ENCODE results near the gene RSAD1. TPM values are rescaled to one million over a fixed set of nuclear protein-coding genes. Genes with fewer than 3 reads are reported as not detected.

The RSAD1 gene
- total RNA-seq, 2 donors from 2014 or later: 39.2 to 44.5 TPM

- TF ChIP-seq POLR2A (IDR thresholded peaks at IDR 0.05): no peak
- TF ChIP-seq, protein P1, sequence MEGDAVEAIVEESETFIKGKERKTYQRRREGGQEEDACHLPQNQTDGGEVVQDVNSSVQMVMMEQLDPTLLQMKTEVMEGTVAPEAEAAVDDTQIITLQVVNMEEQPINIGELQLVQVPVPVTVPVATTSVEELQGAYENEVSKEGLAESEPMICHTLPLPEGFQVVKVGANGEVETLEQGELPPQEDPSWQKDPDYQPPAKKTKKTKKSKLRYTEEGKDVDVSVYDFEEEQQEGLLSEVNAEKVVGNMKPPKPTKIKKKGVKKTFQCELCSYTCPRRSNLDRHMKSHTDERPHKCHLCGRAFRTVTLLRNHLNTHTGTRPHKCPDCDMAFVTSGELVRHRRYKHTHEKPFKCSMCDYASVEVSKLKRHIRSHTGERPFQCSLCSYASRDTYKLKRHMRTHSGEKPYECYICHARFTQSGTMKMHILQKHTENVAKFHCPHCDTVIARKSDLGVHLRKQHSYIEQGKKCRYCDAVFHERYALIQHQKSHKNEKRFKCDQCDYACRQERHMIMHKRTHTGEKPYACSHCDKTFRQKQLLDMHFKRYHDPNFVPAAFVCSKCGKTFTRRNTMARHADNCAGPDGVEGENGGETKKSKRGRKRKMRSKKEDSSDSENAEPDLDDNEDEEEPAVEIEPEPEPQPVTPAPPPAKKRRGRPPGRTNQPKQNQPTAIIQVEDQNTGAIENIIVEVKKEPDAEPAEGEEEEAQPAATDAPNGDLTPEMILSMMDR (IDR thresholded peaks at IDR 0.05): no peak
- peak; percentile 19 for ATAC-seq
- intact Hi-C loops (cut with DNase I): no loop called here
- Histone ChIP-seq H3K9me3 (no peaks in the 10 kb centered on the region), H3K4me3 (no peak overlapping the region), H3K27me3 (no peaks in the 10 kb centered on the region), H3K36me3 (replicated peaks in 1 of 2; ENCODE audit: insufficient read depth in 1 of 2, low read depth in 2 of 2) (no peaks in the 10 kb centered on the region), H3K27ac (peak overlapping the region in 3 of 4 donors; percentile 8 to 77 (median 23)), H3K4me1 (peaks cover 21% of the 10 kb centered on the region)
- peak in 2 of 4 donors; percentile 33 to 49 for DNase-seq
- WGBS, 2 donors: 17 to 24% methylated on average over 2 of the region's 2 CpGs
Observed at GRCh38 chr17:50448643-50449042, 30.0 kb upstream of the RSAD1 start.

- no peak overlapping the region for H3K4me3 ChIP-seq
- H3K27me3 ChIP-seq: no peaks in the 10 kb centered on the region
- no peak for DNase-seq
- intact Hi-C loops (cut with DNase I): no loop called here
- no peak overlapping the region for H3K27ac ChIP-seq
- peaks cover 18% of the 10 kb centered on the region for H3K4me1 ChIP-seq
- TF ChIP-seq, protein P1 (IDR thresholded peaks at IDR 0.05): no peak
- TF ChIP-seq POLR2A (IDR thresholded peaks at IDR 0.05): no peak
- ATAC-seq: no peak
- no peaks in the 10 kb centered on the region for H3K9me3 ChIP-seq
- 61 to 63% methylated on average over 7 of the region's 7 CpGs for WGBS, 2 donors
- no peaks in the 10 kb centered on the region for H3K36me3 ChIP-seq (replicated peaks in 1 of 2; ENCODE audit: insufficient read depth in 1 of 2, low read depth in 2 of 2)
Observed at GRCh38 chr17:50451943-50452629, 26.6 kb upstream of the RSAD1 start.

DNA sequence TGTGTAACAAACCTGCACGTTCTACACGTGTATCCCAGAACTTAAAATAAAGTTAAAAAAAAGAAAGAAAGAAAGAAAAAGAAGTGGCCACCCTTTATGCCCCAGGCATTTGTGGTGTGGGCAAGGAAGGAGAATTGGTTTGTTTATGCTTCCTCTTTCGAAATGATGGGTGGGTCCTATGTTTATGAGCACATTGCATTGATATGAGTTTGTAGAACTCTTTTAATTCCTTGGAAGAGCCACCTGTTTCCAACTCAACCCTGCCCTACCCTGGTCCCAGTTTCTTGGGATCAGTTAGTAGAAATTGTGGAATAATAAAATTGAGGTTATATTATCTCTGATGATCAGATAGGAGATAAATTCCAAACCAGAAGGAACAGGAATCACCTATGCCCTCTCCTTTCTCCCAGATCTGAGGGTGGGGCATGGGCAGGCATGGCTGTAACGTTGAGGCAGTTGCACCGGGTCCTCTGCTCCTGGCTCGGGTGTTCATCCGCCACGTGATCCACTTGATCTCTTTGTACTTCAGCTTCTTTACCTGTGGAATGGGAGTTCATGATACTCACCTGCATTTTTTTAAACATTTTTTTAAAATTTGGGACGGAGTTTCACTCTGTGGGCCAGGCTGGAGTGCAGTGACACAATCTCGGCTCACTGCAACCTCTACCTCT is 25.9 kb upstream of the RSAD1 start:
- H3K4me1 ChIP-seq: peaks cover 15% of the 10 kb centered on the region
- no peaks in the 10 kb centered on the region for H3K36me3 ChIP-seq (replicated peaks in 1 of 2; ENCODE audit: insufficient read depth in 1 of 2, low read depth in 2 of 2)
- H3K27me3 ChIP-seq: no peaks in the 10 kb centered on the region
- no peaks in the 10 kb centered on the region for H3K9me3 ChIP-seq
- intact Hi-C loops (cut with DNase I): no loop called here
- H3K4me3 ChIP-seq: no peak overlapping the region
- no peak overlapping the region for H3K27ac ChIP-seq
- no peak for DNase-seq
- TF ChIP-seq, protein P1 (IDR thresholded peaks at IDR 0.05): no peak
- no peak for TF ChIP-seq POLR2A (IDR thresholded peaks at IDR 0.05)
- 75 to 85% methylated on average over 10 of the region's 10 CpGs for WGBS, 2 donors
- no peak for ATAC-seq

DNA sequence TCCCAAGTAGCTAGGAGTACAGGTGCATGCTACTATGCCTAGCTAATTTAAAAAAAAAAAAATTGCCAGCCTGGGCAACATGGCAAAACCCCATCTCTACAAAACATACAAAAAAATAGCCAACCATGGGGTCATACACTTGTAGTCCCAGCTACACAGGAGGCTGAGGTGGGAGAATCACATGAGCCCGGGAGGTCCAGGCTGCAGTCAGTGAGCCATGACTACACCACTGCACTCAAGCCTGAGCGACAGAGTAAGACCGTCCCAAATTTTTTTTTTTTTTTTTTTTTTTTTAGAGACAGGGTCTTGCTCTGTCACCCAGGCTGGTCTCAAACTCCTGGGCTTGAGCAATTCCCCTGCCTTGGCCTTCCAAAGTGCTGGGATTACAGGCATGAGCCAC is 24.8 kb upstream of the RSAD1 start:
- 85 to 90% methylated on average over 3 of the region's 3 CpGs for WGBS, 2 donors
- DNase-seq (no peak), ATAC-seq (no peak)
- no peaks in the 10 kb centered on the region for H3K36me3 ChIP-seq (replicated peaks in 1 of 2; ENCODE audit: insufficient read depth in 1 of 2, low read depth in 2 of 2)
- peaks cover 3% of the 10 kb centered on the region for H3K4me1 ChIP-seq
- TF ChIP-seq, protein P1 (IDR thresholded peaks at IDR 0.05): no peak
- TF ChIP-seq POLR2A (IDR thresholded peaks at IDR 0.05): no peak
- H3K9me3 ChIP-seq: no peaks in the 10 kb centered on the region
- intact Hi-C loops (cut with DNase I): no loop called here
- no peak overlapping the region for H3K4me3 ChIP-seq
- H3K27ac ChIP-seq: no peak overlapping the region
- no peaks in the 10 kb centered on the region for H3K27me3 ChIP-seq

Measured in body of pancreas (tissue), 4 donors.